ENCODE data around the gene FRY. TPM values are rescaled to one million over a fixed set of nuclear protein-coding genes. Genes with fewer than 3 reads are reported as not detected.

FRY gene
- total and polyA plus RNA-seq, 9 of the 15 experiments (the other 6 are each of a cell fraction or from before 2014, with no cell fraction given): 0.03 to 0.31 (median 0.11) TPM; not detected in 3

- ChIA-PET POLR2A (interaction anchor here (0.9 to 1.1 kb wide), 2 partner anchors 11 to 150 kb away, joined by 3 read pairs; partner anchors contain the start of genes BRCA2 and ZAR1L), CTCF (ENCODE audit: low intra/inter-chr PET ratio) (no interaction called here)
- FAIRE-seq: peak; percentile 89
- Histone ChIP-seq H3K4me1 (replicated peaks in 1 of 2; ENCODE audit: control insufficient read depth in 2 of 2, insufficient read depth in 2 of 2, low read length in 2 of 2) (no peaks in the 10 kb centered on the region), H3K4me3 (no peak overlapping the region), H2AFZ (ENCODE audit: low read depth, low read length) (peak overlapping the region; percentile 98), H3K9me1 (ENCODE audit: control insufficient read depth, insufficient read depth, low read length) (no peaks in the 10 kb centered on the region), H3K4me2 (ENCODE audit: insufficient read depth, low read length) (peak overlapping the region; percentile 33), H3K27ac (ENCODE audit: extremely low read depth, low read depth, low read length) (no peak overlapping the region), H3K27me3 (ENCODE audit: control insufficient read depth in 2 of 2, insufficient read depth in 2 of 2, low read length in 2 of 2) (no peaks in the 10 kb centered on the region), H3K79me2 (ENCODE audit: control insufficient read depth, insufficient read depth, low read length) (no peaks in the 10 kb centered on the region), H3K36me3 (ENCODE audit: control insufficient read depth, insufficient read depth, low read length) (no peaks in the 10 kb centered on the region), H4K20me1 (replicated peaks; ENCODE audit: control insufficient read depth, insufficient read depth, low read length) (no peaks in the 10 kb centered on the region), H3K9ac (ENCODE audit: insufficient read depth in 1 of 2, low read depth in 2 of 2, low read length in 2 of 2) (no peak overlapping the region), H3K9me3 (replicated peaks; ENCODE audit: control insufficient read depth, insufficient read depth, low read depth, low read length) (no peaks in the 10 kb centered on the region)
- intact Hi-C loops (cut with micrococcal nuclease): no loop called here
- peak; percentile 98 for ATAC-seq
- 2% methylated on average over 4 of the region's 4 CpGs for WGBS (ENCODE audit: insufficient coverage, low coverage, missing lambda C conversion rate)
- peak; percentile 54 to 75 (median 57) for DNase-seq (ENCODE audit: extremely low read depth in 1 of 4, low spot score in 3 of 4)
- no TSS peak for BruUV-seq (replicated peaks)
- TF ChIP-seq PHF20 (IDR thresholded peaks at IDR 0.05; ENCODE audit: partially characterized antibody) (peak; percentile 39), EHMT2 (IDR thresholded peaks at IDR 0.05) (0 out of 2 replicates have a peak, but pooled peaks have one; percentile 64), RAD21 (CRISPR knock-in tag; conservative IDR thresholded peaks at IDR 0.05 in 1 of 2, IDR thresholded peaks at IDR 0.05 in 1 of 2) (peak; percentile 27 to 52; a peak in 3 of 4 replicates), SMC3 (conservative IDR thresholded peaks at IDR 0.05; ENCODE audit: insufficient read depth, low read depth, low read length) (0 out of 2 replicates have a peak, but pooled peaks have one; percentile 14), YY1 (IDR thresholded peaks at IDR 0.05; ENCODE audit: borderline replicate concordance in 1 of 3, control insufficient read depth in 1 of 3, extremely low read depth in 1 of 3, insufficient read depth in 3 of 3, insufficient read length in 1 of 3, insufficient replicate concordance in 2 of 3, low read depth in 1 of 3, low read length in 2 of 3) (peak; percentile 45 to 90 (median 78)), XRCC4 (IDR thresholded peaks at IDR 0.05; ENCODE audit: extremely low read depth, insufficient read depth, insufficient read length) (no peak), CBX3 (IDR thresholded peaks at IDR 0.05; ENCODE audit: borderline replicate concordance in 1 of 2, low read length in 2 of 2) (peak in 1 of 2 experiments; percentile 31; a peak in 1 of 3 replicates)
- TF ChIP-seq, protein P1, sequence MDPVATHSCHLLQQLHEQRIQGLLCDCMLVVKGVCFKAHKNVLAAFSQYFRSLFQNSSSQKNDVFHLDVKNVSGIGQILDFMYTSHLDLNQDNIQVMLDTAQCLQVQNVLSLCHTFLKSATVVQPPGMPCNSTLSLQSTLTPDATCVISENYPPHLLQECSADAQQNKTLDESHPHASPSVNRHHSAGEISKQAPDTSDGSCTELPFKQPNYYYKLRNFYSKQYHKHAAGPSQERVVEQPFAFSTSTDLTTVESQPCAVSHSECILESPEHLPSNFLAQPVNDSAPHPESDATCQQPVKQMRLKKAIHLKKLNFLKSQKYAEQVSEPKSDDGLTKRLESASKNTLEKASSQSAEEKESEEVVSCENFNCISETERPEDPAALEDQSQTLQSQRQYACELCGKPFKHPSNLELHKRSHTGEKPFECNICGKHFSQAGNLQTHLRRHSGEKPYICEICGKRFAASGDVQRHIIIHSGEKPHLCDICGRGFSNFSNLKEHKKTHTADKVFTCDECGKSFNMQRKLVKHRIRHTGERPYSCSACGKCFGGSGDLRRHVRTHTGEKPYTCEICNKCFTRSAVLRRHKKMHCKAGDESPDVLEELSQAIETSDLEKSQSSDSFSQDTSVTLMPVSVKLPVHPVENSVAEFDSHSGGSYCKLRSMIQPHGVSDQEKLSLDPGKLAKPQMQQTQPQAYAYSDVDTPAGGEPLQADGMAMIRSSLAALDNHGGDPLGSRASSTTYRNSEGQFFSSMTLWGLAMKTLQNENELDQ (CRISPR knock-in tag; IDR thresholded peaks at IDR 0.05; ENCODE audit: borderline replicate concordance): no peak
- TF ChIP-seq, protein P2, sequence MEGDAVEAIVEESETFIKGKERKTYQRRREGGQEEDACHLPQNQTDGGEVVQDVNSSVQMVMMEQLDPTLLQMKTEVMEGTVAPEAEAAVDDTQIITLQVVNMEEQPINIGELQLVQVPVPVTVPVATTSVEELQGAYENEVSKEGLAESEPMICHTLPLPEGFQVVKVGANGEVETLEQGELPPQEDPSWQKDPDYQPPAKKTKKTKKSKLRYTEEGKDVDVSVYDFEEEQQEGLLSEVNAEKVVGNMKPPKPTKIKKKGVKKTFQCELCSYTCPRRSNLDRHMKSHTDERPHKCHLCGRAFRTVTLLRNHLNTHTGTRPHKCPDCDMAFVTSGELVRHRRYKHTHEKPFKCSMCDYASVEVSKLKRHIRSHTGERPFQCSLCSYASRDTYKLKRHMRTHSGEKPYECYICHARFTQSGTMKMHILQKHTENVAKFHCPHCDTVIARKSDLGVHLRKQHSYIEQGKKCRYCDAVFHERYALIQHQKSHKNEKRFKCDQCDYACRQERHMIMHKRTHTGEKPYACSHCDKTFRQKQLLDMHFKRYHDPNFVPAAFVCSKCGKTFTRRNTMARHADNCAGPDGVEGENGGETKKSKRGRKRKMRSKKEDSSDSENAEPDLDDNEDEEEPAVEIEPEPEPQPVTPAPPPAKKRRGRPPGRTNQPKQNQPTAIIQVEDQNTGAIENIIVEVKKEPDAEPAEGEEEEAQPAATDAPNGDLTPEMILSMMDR (IDR thresholded peaks at IDR 0.05 in 2 of 3, conservative IDR thresholded peaks at IDR 0.05 in 1 of 3; ENCODE audit: insufficient read depth in 2 of 3, low read depth in 1 of 3, low read length in 3 of 3): peak; percentile 64 to 75 (median 68)
- TF ChIP-seq, protein P3, sequence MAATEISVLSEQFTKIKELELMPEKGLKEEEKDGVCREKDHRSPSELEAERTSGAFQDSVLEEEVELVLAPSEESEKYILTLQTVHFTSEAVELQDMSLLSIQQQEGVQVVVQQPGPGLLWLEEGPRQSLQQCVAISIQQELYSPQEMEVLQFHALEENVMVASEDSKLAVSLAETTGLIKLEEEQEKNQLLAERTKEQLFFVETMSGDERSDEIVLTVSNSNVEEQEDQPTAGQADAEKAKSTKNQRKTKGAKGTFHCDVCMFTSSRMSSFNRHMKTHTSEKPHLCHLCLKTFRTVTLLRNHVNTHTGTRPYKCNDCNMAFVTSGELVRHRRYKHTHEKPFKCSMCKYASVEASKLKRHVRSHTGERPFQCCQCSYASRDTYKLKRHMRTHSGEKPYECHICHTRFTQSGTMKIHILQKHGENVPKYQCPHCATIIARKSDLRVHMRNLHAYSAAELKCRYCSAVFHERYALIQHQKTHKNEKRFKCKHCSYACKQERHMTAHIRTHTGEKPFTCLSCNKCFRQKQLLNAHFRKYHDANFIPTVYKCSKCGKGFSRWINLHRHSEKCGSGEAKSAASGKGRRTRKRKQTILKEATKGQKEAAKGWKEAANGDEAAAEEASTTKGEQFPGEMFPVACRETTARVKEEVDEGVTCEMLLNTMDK (IDR thresholded peaks at IDR 0.05; ENCODE audit: borderline replicate concordance, insufficient read depth, low read depth, low read length, poor library complexity, severe bottlenecking): peak; percentile 49
- in situ Hi-C loops (cut with MboI): no loop called here
These were observed 133.2 kb downstream of the FRY start for GRCh38 chr13:32164622-32165268.

Data from K562 (cell line).